Medulla oblongata (tissue), 1 donor: ENCODE data around the gene PRKN.
"Not testable (repeated sequence)": the region's sequence is repeated elsewhere in the genome, so short reads cannot be mapped to it uniquely, and the experiment has no call there.

Experiments
- DNase-seq: peaks from one replicate; pipeline ENCODE4 v3.0.0-alpha.2; 2015; ENCODE audit errors: extremely low spot score

The PRKN gene

GRCh38 chr6:161547617-161548016, 1179.9 kb downstream of the PRKN start:
- DNase-seq, result no peak

DNA sequence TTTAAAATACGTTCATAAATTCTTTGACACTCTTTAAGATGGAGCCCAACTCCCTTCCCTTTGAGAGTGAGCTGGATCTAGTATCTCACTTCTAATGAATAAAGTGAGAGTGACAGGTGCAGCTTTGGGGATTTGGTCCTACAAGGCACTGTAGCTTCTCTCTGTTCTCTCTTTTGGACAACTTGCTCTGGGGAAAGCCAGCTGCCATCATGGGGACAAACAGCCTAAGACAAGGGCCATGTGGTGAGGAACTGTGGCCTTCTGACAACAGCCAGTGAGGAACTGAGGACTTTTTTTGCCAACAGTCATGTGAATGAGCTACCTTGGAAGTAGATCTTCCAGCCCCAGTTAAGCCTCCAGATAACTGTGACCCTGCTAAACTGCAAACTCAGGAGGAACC, 1180.9 kb downstream of the PRKN start:
- no peak for DNase-seq

DNA sequence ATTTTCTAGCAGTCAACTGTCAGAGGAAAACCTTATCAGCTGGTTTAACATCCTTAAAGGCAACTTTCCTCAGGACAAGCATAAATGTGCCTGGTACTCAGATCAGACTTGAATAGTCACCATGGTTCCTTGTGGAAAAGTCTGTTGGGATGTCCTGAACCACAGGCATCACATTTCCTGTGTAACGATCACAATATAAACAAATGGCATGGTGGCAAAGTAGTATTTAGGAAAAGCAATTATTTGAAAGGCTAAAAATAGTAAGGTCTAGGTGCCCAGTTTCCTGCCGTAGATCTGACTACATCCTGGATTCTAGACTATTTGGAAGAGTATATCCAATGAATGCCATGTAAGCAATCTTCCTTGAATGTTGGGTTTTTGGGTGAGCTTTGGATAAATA, 1181.8 kb downstream of the PRKN start:
- DNase-seq, result no peak

DNA sequence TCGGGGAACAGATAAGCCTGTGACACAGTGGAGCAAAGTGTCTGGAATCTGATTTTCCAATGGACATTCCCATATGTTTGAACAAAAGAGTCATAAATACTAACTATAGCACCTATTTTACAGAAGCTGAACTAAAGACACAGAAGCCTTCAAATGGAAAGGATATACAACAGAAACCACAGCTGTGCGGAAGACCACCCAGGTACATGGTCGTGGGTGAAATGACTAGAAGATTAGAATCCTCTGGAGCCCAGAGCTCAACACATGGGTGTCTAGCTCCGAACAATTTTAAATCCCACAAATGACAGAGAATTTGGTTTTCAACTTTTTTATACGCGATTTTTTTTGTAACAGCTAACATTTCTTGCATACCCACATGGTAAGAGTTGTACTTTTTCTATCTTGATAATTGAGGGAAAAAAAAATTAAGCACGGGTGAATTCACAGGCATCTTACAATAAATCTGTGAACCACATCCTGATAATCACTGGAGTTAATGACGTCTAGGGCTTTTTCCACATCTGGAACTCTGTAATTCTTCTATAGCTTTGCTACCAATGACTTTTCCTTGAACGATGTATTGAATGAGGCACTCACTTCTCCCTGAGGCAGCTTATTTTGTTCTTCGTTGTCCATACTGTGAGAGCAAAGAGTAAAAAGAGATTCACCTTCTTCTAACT, 1182.6 kb downstream of the PRKN start:
- no peak for DNase-seq

DNA sequence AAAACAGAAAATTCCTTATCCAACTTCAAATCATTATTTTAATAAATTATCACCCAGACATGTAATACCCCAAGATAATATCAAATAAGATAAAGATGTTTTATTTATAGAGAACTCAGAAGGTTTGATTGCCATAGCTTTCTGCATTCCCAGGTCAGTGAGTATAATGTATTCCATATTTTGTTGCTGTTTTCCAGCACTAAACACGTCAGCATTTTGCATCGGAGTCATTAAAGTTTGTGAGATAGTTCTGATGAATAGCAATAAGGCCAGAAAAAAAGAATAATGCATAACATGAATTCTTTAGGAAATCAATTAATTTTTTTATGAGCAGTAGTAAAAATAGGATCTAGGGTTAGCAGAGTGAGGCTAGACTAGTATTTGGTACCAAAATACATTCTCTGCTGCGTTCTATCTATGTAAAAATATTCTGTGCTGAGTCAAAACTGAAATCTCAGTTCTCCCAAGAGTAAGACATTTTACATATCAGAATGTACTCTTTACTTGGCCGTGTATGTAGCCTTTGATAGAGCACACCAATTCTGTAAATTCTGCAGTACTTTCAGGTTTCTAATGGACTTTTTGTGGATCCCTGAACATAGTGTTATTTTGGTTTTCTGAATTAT, 1183.8 kb downstream of the PRKN start:
- no peak for DNase-seq

- no peak for DNase-seq
These were observed 1185.1 kb downstream of the PRKN start for GRCh38 chr6:161542346-161542980.

GRCh38 chr6:161540532-161540931, 1187.0 kb downstream of the PRKN start:
- DNase-seq, result no peak

DNA sequence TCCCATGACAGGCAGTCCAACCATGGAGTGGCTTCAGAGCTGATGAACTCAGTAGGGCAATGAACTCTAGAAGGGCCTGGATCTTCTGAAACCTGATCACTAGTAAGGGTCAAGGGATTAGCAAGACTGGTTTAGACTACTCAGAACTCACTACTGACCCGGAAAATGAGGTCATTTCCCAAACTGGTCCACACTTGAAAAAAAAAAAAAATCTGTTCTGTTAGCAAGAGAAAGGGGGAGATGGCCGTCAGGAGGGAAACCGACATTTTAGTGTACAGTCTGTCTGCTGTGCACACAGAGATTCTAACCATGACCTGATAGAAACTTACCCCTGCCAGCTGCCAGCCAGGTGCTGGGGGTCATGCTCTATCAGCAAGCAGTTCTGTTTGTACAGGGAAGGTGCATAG, 1191.3 kb downstream of the PRKN start:
- no peak for DNase-seq

GRCh38 chr6:161534264-161534873, 1193.2 kb downstream of the PRKN start:
- no peak for DNase-seq

DNA sequence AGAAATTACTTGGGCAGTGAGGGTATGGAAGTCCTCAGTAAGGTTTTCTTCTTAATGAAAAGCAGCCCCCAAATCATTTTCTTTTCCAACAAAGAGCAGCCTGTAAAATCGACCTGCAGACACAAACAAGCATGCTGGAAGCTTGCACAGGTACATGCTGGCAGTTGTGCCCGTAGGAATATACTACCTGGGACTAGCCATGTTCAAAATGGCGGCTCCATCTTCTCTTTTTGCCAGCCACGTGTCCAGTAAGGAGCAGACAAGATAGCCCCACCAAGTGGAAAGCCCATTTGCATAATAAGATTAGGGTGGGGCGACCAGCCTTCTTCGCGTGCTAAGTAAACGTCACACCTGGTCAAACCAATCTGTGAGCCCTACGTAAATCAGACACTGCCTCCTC, 1194.3 kb downstream of the PRKN start:
- DNase-seq, result no peak

DNA sequence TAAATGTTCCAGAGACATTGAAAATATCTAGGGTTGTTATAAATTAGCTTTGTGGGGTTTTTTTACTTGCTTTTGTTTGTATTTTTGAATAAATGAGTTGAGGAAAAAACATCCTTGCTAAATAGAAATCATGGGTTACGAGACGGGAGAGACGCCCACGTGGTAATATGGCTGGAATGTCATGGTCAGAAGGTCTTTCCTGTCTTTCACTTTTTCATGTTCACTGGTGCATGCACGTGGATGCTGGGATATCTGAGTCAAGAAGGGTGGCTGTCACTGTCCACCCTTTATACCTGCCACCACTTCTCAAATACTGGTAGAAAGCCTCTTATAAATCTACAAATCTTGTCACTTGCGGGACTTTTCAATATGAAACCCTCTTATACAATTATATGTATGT, 1195.0 kb downstream of the PRKN start:
- no peak for DNase-seq

DNA sequence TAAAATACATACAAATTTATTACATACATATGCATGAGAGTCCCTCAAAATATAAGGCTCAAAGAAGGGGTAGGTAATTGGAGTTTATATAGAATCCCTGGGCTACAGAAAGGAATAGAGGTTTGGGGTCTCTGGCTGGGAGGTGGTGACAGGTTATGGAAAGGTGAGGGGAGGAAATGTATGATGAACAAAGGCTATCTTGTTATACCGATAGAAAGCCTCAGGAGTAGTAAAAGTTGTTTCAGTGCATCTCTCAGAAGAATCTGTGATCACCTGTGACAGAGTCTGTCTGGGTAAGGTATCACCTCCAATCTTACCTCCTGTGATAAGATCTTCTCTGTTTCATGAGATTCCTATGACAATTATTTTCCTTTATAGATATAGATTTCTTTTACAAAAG, 1200.8 kb downstream of the PRKN start:
- DNase-seq, result no peak

GRCh38 chr6:161523362-161523761, 1204.2 kb downstream of the PRKN start:
- no peak for DNase-seq

DNA sequence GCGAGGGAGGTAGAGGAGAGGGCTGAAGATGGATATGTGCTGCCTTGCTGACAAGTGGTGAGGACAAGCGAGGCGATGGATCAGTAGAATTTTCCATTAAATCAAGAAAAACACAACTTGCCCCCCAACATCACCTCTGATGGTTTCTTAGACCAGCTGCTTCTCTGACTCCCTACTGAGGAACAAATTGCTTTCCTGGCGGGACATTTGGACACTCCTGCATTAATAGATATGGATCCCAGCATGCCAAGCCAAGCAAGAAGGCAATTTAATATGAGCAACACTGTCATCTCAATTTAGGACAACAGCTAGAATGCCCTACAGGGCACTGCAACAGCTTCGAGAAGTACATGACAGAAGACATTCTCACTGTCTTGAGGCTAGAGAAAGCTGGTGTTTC, 1205.3 kb downstream of the PRKN start:
- no peak for DNase-seq

GRCh38 chr6:161511447-161512095, 1216.0 kb downstream of the PRKN start:
- DNase-seq, result peak; percentile 4

DNA sequence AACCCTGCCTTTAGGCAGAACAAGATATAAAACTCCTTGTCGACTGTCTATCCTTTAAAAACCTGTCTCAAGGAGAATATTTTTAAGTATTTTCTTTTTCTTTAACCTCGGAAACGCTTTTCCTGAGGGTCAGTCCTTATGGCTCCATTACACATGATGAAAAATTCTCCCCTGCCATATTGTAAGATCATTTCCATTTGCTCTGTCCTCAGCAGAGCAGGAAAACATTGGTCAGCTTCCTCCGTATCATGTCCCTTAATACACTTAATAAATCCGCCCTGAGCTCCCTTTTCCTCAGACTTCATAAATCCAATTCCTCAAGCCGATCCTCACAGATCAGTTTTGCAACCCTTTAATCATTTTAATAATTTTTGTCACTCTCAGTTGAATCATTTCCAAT, 1219.2 kb downstream of the PRKN start:
- no peak for DNase-seq

DNA sequence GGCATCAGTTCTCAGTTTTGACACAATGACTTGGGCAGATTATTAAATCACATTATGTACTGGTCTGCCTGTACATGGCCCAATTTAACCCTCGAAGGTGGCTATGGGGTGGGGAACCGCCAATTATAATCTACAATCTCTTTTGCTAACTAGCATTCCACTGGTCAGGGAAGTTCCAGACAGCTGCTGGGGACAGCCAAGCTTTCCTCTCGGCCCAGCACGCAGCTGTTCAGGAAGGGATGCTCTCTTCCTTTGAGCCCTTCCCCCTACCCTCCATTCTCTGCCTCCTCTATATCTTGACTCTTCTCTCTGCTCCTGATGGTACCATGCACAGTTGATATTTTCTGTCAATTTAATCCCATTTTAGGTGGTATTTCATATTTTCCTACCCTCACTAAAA, 1220.2 kb downstream of the PRKN start:
- no peak for DNase-seq

GRCh38 chr6:161503570-161503969, 1224.0 kb downstream of the PRKN start:
- no peak for DNase-seq

- DNase-seq, result no peak
These were observed 1228.7 kb downstream of the PRKN start for GRCh38 chr6:161498881-161499280.

- no peak for DNase-seq
These were observed 1229.2 kb downstream of the PRKN start for GRCh38 chr6:161498359-161498758.

GRCh38 chr6:161496941-161497340, 1230.6 kb downstream of the PRKN start:
- DNase-seq, result no peak

DNA sequence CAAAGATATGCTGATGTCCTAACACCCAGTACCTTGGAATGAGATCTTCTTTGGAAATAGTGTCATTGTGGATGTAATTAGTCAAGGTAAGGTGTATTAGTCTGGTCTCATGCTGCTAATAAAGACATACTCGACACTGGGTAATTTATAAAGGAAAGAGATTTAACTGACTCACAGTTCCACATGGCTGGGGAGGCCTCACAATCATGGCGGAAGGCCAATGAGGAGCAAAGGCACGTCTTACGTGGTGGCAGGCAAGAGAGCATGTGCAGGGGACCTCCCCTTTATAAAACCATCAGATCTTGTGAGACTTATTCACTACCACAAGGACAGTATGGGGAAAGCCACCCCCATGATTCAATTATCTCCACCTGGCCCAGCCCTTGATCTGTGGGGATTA, 1231.3 kb downstream of the PRKN start:
- not testable (repeated sequence) for DNase-seq
